ENCODE data around the gene QRICH1.

GRCh38 chr3:48991851-48992545, 101.9 kb downstream of the QRICH1 start:
- TF ChIP-seq CTCF (IDR thresholded peaks at IDR 0.05; ENCODE audit: extremely low read depth in 1 of 2, insufficient read depth in 1 of 2, low read depth in 1 of 2, low read length in 2 of 2) (no peak), POLR2A (IDR thresholded peaks at IDR 0.05; ENCODE audit: low read depth, low read length) (no peak), POLR2AphosphoS5 (IDR thresholded peaks at IDR 0.05; ENCODE audit: insufficient read depth, low read depth, low read length) (no peak), MAX (IDR thresholded peaks at IDR 0.05; ENCODE audit: insufficient read depth, insufficient read length) (no peak)
